SKM-1 (cell line): ENCODE measurements around the gene STRADA.

Experiments
- DNase-seq: peaks from one replicate; lab custom pipeline; 2025; ENCODE audit not compliant: unreplicated experiment; lab: John Stamatoyannopoulos, UW

Gene STRADA

GRCh38 chr17:63741408-63742173, at the start of gene STRADA:
STRADA (minus strand) TSS chr17:63741799; CDS start chr17:63728369, 13,430 bp downstream.
- peak; percentile 97 for DNase-seq

- DNase-seq, result no peak
Observed at GRCh38 chr17:63790057-63790456, 48.5 kb upstream of the STRADA start.

DNA sequence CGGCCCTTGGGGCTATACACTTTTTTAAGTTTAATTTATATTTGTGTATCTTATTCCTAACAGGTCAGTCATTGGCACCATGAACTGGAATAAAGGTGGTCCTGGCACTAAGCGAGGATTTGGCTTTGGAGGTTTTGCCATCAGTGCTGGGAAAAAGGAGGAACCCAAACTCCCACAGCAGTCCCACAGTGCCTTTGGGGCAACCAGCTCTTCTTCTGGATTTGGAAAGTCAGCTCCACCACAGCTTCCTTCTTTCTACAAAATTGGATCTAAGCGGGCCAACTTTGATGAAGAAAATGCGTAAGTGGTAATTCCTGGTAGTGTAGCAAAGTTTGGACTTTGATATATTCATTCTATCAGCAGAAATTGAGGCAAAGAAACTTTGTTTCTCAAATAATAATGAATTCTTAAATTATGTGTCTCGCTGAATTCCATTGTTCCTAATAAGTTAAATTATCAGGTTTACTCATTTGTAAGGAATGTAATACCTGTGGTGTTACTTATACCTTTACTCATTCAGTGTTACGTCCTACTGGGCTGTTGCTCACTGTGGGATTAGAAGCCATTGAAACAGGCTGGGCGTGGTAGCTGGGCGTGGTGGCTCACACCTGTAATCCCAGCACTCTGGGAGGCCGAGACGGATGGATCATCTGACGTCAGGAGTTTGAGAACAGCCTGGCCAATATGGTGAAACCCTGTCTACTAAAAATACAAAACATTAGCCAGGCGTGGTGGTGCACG, 45.5 kb upstream of the STRADA start:
- no peak for DNase-seq

GRCh38 chr17:63786117-63786516, 44.5 kb upstream of the STRADA start:
- no peak for DNase-seq

DNA sequence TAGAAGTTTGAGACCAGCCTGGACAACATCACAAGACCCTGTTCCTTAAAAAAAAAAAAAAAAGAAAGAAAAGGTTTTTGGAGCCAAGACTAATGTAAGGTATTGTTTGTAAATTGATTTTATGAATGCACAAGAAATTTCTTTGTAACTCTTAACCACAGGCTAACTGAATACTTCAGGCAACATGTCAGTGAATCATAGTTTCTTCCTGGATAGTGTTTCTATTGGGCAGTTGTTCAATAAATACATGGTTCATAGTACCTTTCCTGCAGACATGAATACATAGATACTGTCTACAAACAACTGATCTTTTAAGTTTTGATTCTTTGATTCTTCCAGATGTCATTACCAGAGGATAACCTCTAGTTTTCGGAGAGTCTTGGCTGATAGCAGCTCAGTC, 44.0 kb upstream of the STRADA start:
- DNase-seq, result no peak

DNA sequence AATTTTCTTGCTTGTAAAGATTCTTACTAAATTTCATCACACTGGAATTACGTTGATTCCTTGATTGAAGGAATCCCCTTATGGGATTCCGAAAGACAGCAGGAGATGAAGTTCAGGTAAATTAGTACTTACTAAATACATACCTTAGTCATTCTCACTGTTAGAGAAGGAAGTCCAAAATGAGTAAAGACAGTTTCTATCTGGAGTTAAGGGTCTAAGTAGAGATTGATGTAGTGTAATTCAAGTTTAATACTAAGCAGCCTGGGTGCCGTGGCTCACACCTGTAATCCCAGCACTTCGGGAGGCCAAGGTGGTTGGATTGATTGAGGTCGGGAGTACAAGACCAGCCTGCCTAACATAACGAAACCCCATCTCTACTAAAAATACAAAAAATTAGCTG, 41.9 kb upstream of the STRADA start:
- no peak for DNase-seq

DNA sequence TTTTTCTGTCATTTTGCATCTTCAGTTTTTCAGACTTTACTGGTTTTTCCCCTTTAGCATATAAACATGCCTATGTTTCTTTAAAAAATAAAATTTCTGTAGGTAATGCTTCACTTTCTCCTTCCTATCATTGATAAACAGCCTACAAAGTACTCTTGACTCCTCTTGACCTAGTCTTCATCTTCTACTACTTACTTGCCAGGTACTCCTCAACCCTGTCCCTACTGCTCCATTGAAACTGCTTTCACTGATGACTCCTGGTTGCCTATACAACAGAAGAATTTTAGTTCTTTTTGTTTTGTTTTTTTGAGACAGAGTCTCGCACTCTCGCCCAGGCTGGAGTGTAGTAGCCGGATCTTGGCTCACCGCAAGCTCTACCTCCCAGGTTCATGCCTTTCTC, 39.3 kb upstream of the STRADA start:
- no peak for DNase-seq

GRCh38 chr17:63780507-63780906, 38.9 kb upstream of the STRADA start:
- no peak for DNase-seq

DNA sequence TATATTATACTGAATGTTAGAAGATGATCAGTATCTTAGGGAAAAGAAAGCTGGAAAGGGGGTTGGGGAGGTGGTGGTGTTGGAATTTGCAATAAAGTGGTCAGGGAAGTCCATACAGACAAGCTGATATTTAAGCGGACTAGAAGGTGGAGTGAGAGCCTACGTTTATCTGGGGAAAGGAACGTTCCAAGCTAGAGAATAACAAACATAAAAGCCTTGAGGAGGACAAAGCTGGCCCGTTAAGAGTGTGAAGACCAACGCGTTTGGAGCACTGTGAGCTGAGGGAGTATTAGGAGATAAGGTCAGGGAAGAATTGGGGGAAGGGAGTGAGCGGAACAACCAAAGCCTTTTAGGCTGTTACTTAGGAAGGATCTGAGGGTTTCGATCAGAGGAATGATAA, 33.8 kb upstream of the STRADA start:
- DNase-seq, result no peak

DNA sequence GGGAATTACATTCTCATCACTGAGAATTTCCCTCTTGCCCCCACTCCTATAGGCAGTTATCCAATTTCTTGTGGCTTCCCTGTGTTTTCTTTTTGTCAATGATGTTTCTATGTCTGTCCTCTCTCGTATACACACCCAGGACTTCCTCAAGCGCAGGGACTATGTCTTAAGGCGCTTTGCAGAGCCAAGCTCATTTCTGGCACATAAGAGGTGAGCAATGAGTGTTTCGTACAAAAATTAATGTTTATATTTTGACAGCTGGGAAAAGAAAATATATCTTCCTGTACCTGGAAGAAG, 33.3 kb upstream of the STRADA start:
- DNase-seq, result no peak

DNA sequence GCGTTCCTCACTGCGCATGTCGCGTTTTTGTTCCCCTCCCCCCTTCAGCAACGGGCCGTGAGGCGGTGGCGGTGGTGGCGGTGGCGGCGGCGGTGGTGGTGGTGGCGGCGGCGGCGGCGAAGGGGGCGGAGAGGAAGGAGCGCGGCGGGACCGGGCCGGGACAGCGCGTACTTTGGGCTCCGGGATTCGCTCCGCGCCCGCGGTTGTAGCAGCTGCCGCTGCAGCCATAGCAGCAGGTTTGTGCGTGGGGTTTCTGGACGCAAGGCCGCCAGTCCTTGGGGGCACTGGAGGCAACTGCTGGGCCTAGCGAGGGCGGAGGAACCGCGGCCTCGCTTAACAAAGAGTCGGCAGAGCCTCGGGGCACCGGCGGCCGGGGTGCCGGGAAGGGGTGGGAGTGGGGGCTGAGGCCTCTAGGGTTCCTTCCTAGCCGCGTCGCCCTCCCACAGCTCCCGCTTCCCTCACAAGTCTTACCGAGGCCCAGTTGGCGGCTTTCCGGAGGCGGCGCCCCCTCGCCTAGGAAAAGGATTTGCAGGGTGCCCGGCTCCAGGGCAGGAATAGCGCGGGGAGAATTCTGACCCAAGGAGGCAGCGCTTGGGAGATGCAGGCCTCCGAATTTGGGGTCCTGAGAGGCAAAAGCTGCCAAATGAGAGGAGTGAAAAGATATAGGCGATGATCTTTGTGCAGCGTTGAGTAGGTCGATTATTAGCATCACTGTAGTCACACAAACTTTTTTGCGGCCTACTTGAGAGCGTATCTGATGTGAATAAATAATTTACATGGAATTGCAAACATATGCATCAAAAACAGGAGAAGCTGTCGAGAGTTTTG, 32.8 kb upstream of the STRADA start, which contains the start of gene DDX42:
Gene DDX42 (plus strand): TSS at position 30 of the 828 bp plus-strand sequence. CDS start 12,880 bp downstream, outside the sequence.
- DNase-seq, result no peak

DNA sequence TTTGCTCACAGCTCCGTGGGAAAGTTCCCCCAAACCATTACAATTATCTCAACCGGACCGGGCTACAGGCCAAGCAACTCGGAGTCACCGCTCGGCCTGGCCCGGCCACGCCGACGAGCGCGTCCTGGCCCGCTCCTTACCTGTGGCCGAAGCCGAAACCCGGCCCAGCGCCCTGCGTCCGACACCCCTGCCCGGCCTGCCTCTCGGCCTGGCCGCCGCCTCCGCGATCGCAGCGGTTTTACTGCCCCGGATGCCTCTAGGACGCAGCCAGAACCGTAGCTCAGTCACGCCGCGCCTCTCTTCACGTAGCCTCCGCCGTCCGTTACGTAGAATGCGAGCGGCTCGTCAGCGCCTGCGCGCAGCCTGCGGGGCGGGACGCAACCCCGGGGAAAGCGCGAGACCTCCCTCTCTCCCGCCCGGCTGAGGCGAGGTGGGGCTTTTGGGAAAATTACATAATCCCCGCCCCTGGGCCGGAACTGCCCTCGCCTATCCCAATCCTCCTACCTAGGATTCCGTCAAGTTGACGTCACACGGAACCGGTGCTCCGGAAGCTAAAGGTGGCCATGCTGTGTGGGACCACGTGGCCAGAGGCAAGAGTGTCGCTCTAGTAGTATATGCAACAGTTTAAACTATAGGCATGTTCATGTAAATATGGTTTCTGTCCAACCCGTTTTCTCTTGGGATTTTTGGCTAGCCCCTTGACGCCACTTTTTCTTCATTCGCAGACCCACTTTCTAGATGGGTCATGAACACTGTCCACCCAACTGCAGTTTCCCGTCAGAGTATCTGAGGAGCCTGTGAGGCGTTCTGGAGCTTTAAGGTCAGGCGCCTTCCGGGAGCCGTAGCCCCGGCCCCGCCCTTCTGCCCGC, 31.9 kb upstream of the STRADA start, which contains the start of gene CCDC47:
Gene CCDC47 (minus strand): TSS at position 326 of the 869 bp plus-strand sequence. CDS start 7,422 bp downstream, outside the sequence.
- peak; percentile 97 for DNase-seq

- no peak for DNase-seq
Observed at GRCh38 chr17:63772801-63773271, 31.2 kb upstream of the STRADA start.

GRCh38 chr17:63768433-63768832, 26.8 kb upstream of the STRADA start:
- no peak for DNase-seq

- no peak for DNase-seq
Observed at GRCh38 chr17:63766754-63767153, 25.2 kb upstream of the STRADA start.

DNA sequence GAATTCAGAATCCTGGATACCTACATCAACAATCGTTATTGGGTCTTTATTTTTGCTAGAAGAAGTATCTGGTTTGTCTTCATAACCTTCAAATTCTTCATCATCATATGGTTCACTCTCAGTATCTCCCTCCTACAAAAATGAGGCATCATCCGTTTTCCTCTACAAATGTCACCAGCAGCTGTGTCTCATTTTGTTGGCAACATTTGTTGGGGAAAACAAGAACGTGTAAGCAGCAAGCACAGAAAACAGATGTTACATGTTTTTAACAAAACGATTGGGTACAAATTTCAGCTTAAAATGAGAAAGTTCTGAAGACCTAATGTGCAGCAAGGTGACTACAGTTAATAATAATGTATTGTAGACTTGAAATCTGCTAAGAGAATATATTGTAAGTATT, 23.1 kb upstream of the STRADA start:
- no peak for DNase-seq

DNA sequence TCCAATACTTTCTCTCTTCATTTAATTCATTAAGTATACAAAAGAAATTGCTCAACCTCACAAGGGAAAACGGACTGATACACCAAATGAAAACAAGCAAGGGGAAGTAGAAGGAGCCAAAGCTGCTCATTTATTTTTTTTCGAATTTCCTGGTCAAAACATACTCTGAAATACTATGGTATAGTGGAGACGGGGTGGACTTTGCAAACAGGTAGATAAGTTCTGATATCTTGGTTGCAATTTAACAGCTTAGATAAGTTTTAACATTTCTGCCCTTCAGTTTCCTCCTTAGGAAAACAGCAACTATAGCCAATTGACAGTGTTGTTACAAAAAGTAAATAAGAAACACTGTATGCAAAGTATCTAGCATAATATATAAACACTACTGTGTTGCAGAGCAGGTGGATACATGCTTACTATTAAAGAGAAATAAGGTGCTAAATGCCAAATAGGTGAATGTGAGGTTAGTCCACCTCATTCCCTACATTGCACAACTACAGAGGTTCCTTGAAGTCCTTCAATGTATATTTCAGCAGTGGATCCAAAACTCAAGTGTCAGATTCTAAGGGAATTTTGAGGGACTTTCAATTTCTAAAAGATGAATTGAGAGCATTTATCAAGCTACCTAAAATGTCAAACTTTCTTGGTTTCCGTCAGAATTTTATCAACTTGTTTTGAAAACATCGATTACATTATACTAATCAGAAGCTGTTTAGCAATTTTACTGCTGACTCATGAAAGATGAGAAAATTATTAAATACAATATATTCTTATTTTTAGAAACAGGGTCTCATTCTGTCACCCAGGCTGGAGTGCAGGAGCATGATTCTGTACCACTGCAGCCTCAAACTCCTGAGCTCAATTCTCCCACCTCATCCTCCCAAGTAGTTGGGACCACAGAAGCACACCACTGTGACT, 20.8 kb upstream of the STRADA start:
- DNase-seq, result no peak

DNA sequence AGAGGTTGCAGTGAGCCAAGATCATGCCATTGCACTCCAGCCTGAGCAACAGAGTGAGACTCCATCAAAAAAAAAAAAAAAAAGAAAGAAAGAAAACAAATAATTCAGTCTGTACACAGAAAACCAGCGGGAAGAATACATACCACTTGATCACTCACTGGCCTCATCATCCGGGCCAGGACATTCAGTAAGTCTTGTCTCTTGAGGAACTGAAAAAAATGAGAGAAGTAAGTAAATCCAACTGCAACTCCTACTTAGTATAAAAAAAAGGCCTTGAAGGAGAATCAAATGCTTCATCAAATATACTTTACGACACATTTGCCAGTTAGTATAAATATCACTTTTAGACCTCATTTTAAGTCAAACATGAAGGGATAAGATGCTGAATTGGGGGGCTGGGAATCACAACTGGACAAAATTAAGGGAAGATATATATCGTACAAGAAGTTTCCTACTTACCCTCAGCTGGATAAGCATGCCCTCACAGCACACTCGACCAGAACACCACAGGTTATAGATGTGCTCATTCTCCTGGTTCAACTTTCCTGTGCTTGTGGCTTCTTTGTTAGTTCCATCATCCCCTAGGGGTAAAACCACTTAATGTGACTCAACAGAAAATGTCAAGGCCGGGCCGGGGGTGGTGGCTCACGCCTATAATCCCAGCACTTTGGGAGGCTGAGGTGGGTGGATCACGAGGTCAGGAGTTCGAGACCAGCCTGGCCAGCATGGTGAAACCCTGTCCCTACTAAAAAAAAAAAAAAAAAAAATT, 19.4 kb upstream of the STRADA start:
- DNase-seq, result no peak

GRCh38 chr17:63758428-63758827, 16.8 kb upstream of the STRADA start:
- no peak for DNase-seq
